HG03558 (cell line): ENCODE data around the gene ATP6V0E1.
A peak's percentile ranks its signal among the peaks of the same experiment; 100 is the strongest.
"Not testable (repeated sequence)": the region's sequence is repeated elsewhere in the genome, so short reads cannot be mapped to it uniquely, and the experiment has no call there.

Source experiments
- ATAC-seq: cut with Tn5 transposase; IDR thresholded peaks from one replicate; pipeline ENCODE4 v1.9.1; 2021; ENCODE audit warnings: moderate number of reproducible peaks; ENCODE audit not compliant: unreplicated experiment; ENCODE audit errors: extremely low read depth

ATP6V0E1 gene

GRCh38 chr5:172999974-173000373 lies 16.4 kb downstream of the ATP6V0E1 start:
- no peak for ATAC-seq

GRCh38 chr5:173001229-173001841 lies 17.8 kb downstream of the ATP6V0E1 start:
- ATAC-seq, result peak; percentile 76

GRCh38 chr5:173003360-173003759 lies 19.8 kb downstream of the ATP6V0E1 start:
- ATAC-seq, result no peak

- no peak for ATAC-seq
Observed at GRCh38 chr5:173004013-173004412, 20.4 kb downstream of the ATP6V0E1 start.

- no peak for ATAC-seq
Observed at GRCh38 chr5:173004447-173004846, 20.9 kb downstream of the ATP6V0E1 start.

GRCh38 chr5:173010021-173010420 lies 26.4 kb downstream of the ATP6V0E1 start:
- no peak for ATAC-seq

- no peak for ATAC-seq
Observed at GRCh38 chr5:173010547-173011464, 27.2 kb downstream of the ATP6V0E1 start.

- no peak for ATAC-seq
Observed at GRCh38 chr5:173011566-173011965, 28.0 kb downstream of the ATP6V0E1 start.

GRCh38 chr5:173012882-173013281 lies 29.3 kb downstream of the ATP6V0E1 start:
- ATAC-seq, result no peak

- no peak for ATAC-seq
Observed at GRCh38 chr5:173014671-173015070, 31.1 kb downstream of the ATP6V0E1 start.

- no peak for ATAC-seq
Observed at GRCh38 chr5:173015192-173015591, 31.6 kb downstream of the ATP6V0E1 start.

- no peak for ATAC-seq
Observed at GRCh38 chr5:173015598-173016455, 32.3 kb downstream of the ATP6V0E1 start.

GRCh38 chr5:173016598-173017046 lies 33.1 kb downstream of the ATP6V0E1 start:
- ATAC-seq, result no peak

GRCh38 chr5:173017087-173017486 lies 33.5 kb downstream of the ATP6V0E1 start:
- ATAC-seq, result not testable (repeated sequence)

GRCh38 chr5:173018358-173018757 lies 34.8 kb downstream of the ATP6V0E1 start:
- ATAC-seq, result no peak

GRCh38 chr5:173020154-173020581 lies 36.6 kb downstream of the ATP6V0E1 start:
- no peak for ATAC-seq

GRCh38 chr5:173020643-173021042 lies 37.1 kb downstream of the ATP6V0E1 start:
- ATAC-seq, result no peak

- ATAC-seq, result no peak
Observed at GRCh38 chr5:173025651-173026050, 42.1 kb downstream of the ATP6V0E1 start.

GRCh38 chr5:173027905-173028304 lies 44.3 kb downstream of the ATP6V0E1 start:
- no peak for ATAC-seq

GRCh38 chr5:173028811-173029327 lies 45.3 kb downstream of the ATP6V0E1 start:
- ATAC-seq, result no peak
